IPS-18a (cell line): ENCODE data around the gene BCCIP.

ENCODE experiments used
- H3K27ac ChIP-seq: one replicate; pipeline ENCODE4 v1.5.1; 2013; ENCODE audit warnings: low read length
- H3K27me3 ChIP-seq: one replicate; pipeline ENCODE4 v1.6.1; 2013; ENCODE audit warnings: mild to moderate bottlenecking, low read length; ENCODE audit not compliant: control insufficient read depth, insufficient read depth
- H3K36me3 ChIP-seq: one replicate; pipeline ENCODE4 v1.6.1; 2013; ENCODE audit warnings: low read depth, low read length; ENCODE audit not compliant: control insufficient read depth
- H3K4me1 ChIP-seq: one replicate; pipeline ENCODE4 v1.6.1; 2013; ENCODE audit warnings: low read depth, low read length; ENCODE audit not compliant: control insufficient read depth
- H3K4me3 ChIP-seq: one replicate; pipeline ENCODE4 v1.5.1; 2013; ENCODE audit warnings: low read length
- H3K9ac ChIP-seq: one replicate; pipeline ENCODE4 v1.6.1; 2013; ENCODE audit warnings: mild to moderate bottlenecking, low read length, moderate library complexity
- H3K9me3 ChIP-seq: one replicate; pipeline ENCODE4 v1.6.1; 2013; ENCODE audit warnings: low read depth, low read length; ENCODE audit not compliant: control insufficient read depth

The BCCIP gene

DNA sequence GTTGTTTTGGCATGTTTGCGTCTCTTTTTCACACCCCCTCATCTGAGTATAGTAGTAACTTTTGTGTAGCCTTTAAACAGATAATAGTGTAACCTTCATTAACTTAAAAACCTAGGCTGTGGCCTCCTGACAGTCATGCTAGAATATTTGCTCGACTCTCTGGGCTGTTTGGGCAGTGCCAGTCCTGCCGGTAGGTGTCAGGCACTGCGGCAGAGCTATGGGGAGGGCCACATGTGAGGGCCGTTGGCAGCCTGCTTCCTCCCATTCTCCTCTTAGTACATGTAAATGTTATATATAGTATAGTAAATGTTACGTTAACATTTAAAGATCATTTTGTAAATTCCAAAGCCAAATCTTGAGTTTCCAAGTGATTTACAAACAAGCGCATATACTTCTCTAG, 26.1 kb downstream of the BCCIP start:
- Histone ChIP-seq H3K4me3 (no peak overlapping the region), H3K4me1 (no peaks in the 10 kb centered on the region), H3K36me3 (peaks cover 4% of the 10 kb centered on the region), H3K27me3 (no peaks in the 10 kb centered on the region), H3K9ac (no peak overlapping the region), H3K27ac (no peak overlapping the region), H3K9me3 (no peaks in the 10 kb centered on the region)

- no peaks in the 10 kb centered on the region for H3K9me3 ChIP-seq
- peaks cover 4% of the 10 kb centered on the region for H3K36me3 ChIP-seq
- no peak overlapping the region for H3K4me3 ChIP-seq
- H3K4me1 ChIP-seq = no peaks in the 10 kb centered on the region
- no peak overlapping the region for H3K27ac ChIP-seq
- H3K9ac ChIP-seq = no peak overlapping the region
- H3K27me3 ChIP-seq = no peaks in the 10 kb centered on the region
Observed at GRCh38 chr10:125850766-125851731, 27.7 kb downstream of the BCCIP start.

DNA sequence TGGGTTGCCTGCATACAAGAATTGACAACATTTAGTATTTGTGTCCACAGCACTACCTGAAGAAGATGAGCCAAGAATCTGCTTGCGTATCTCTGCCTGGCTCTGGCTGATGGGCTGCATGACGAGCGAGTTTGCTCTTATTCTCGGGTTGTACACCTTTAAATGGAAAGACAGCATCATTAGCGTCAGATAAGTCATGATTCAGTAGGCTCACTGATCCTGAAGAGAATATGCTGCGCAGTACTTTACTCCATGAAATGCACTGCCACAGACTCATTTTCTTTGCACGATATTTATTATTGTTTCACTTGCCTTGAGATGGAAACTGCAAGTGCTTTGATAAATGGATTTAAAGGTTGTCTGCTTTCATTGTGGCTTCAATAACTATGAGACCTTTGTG, 29.1 kb downstream of the BCCIP start:
- H3K9me3 ChIP-seq = no peaks in the 10 kb centered on the region
- no peak overlapping the region for H3K27ac ChIP-seq
- no peaks in the 10 kb centered on the region for H3K27me3 ChIP-seq
- no peak overlapping the region for H3K9ac ChIP-seq
- peaks cover 4% of the 10 kb centered on the region for H3K36me3 ChIP-seq
- H3K4me1 ChIP-seq = no peaks in the 10 kb centered on the region
- no peak overlapping the region for H3K4me3 ChIP-seq

DNA sequence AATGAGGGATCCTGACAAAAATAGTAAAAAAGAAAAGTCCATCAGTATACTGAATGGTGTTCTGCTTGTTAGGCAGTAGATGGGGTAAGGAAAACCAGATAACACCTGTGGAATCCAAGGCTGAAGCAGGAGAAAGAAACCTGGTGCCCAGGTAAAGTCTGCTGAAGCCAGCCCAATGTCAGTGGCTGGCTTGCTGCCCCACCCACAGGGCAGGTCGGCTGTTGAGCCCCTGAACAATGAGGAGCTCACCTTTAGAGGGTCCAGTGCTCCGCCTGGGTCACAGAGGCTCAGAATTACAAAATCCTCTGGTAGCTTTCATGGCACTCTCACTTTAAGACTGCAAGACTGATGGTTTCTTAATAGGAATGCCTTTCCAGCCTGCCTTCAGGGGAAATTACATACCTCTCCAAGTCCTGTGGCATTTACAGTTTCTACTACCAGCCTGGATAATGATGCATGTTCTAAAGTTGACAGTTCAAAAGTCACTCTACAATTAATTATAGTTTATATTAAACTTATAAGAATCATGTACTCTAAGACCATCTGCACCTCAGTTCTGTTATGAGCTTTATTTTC, 33.9 kb downstream of the BCCIP start:
- Histone ChIP-seq H3K9me3 (no peaks in the 10 kb centered on the region), H3K36me3 (peaks cover 3% of the 10 kb centered on the region), H3K4me1 (no peaks in the 10 kb centered on the region), H3K9ac (no peak overlapping the region), H3K27ac (no peak overlapping the region), H3K4me3 (no peak overlapping the region), H3K27me3 (no peaks in the 10 kb centered on the region)

GRCh38 chr10:125859128-125859817, 35.9 kb downstream of the BCCIP start:
- no peak overlapping the region for H3K4me3 ChIP-seq
- no peaks in the 10 kb centered on the region for H3K27me3 ChIP-seq
- no peaks in the 10 kb centered on the region for H3K4me1 ChIP-seq
- peaks cover 3% of the 10 kb centered on the region for H3K36me3 ChIP-seq
- H3K27ac ChIP-seq = no peak overlapping the region
- H3K9ac ChIP-seq = no peak overlapping the region
- H3K9me3 ChIP-seq = no peaks in the 10 kb centered on the region

DNA sequence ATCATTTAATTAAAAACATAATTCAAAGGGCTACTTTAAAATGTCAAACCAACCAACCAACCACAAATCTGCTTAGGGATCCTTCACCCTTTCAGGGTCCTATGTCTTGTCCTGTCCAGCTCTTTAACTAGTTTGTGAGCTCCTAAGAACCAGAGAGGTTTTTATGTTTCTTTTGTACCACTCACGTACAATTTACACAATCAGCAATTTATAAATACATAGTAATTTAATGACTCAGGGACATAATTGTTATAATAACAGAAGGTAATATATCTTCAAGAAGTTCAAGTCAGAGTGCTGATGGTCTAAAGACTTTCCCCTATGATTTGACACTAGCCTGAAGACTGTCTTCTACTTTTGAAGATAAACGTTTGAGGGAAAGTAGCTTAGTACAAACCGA, 41.8 kb downstream of the BCCIP start:
- Histone ChIP-seq H3K4me3 (no peak overlapping the region), H3K4me1 (no peaks in the 10 kb centered on the region), H3K27ac (no peak overlapping the region), H3K9me3 (no peaks in the 10 kb centered on the region), H3K27me3 (no peaks in the 10 kb centered on the region), H3K36me3 (peaks cover 3% of the 10 kb centered on the region), H3K9ac (no peak overlapping the region)

- Histone ChIP-seq H3K9ac (no peak overlapping the region), H3K4me1 (no peaks in the 10 kb centered on the region), H3K9me3 (no peaks in the 10 kb centered on the region), H3K4me3 (no peak overlapping the region), H3K27me3 (no peaks in the 10 kb centered on the region), H3K36me3 (peaks cover 3% of the 10 kb centered on the region), H3K27ac (no peak overlapping the region)
Observed at GRCh38 chr10:125866421-125867029, 43.2 kb downstream of the BCCIP start.

GRCh38 chr10:125868372-125868975, 45.1 kb downstream of the BCCIP start:
- no peak overlapping the region for H3K4me3 ChIP-seq
- no peaks in the 10 kb centered on the region for H3K9me3 ChIP-seq
- no peaks in the 10 kb centered on the region for H3K4me1 ChIP-seq
- no peak overlapping the region for H3K9ac ChIP-seq
- peaks cover 3% of the 10 kb centered on the region for H3K36me3 ChIP-seq
- no peak overlapping the region for H3K27ac ChIP-seq
- H3K27me3 ChIP-seq = no peaks in the 10 kb centered on the region

GRCh38 chr10:125871338-125871737, 48.0 kb downstream of the BCCIP start:
- Histone ChIP-seq H3K36me3 (peaks cover 4% of the 10 kb centered on the region), H3K27me3 (no peaks in the 10 kb centered on the region), H3K4me1 (no peaks in the 10 kb centered on the region), H3K27ac (no peak overlapping the region), H3K4me3 (no peak overlapping the region), H3K9me3 (peaks cover 5% of the 10 kb centered on the region), H3K9ac (no peak overlapping the region)

DNA sequence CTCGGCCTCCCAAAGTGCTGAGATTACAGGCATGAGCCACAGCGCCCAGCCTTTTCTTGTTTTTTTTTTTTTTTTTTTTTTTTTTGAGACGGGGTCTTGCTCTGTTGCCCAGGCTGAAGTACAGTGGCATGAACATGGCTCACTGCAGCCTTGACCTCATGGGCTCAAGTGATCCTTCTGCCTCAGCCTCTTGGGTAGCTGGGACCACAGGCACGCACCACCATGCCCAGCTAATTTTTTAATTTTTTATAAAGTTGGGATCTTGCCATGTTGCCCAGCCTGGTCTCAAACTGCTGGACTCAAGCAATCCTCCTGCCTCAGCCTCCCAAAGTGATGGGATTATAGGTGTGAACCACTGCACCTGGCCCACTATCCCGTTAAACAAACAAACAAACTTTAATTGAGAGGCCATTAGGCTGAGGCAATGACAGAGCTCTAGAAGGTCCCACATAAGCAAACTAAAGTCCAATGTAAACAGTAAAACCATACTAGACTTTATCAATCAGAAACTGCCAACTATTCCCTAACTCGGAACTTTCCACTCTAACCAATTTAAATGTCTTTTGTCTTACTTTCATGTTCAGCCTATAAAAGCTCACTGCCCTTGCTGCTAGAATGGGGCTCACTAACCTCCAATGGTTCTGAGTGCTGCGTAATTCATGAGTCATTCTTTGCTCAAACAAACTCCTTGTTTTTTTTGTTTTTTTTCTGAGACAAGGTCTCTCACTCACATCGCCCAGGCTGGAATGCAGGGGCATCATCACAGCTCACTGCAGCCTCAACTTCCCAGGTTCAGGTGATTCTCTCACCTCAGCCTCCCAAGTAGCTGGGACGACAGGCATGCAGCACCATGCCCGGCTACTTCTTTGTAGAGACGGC, 55.9 kb downstream of the BCCIP start:
- Histone ChIP-seq H3K9ac (no peak overlapping the region), H3K27ac (no peak overlapping the region), H3K4me1 (peaks cover 32% of the 10 kb centered on the region), H3K9me3 (peaks cover 10% of the 10 kb centered on the region), H3K36me3 (peaks cover 5% of the 10 kb centered on the region), H3K4me3 (no peak overlapping the region), H3K27me3 (no peaks in the 10 kb centered on the region)
